ENCODE data around the gene PCDHGB6. TPM values are rescaled to one million over a fixed set of nuclear protein-coding genes. Genes with fewer than 3 reads are reported as not detected.
"Not testable (repeated sequence)": the region's sequence is repeated elsewhere in the genome, so short reads cannot be mapped to it uniquely, and the experiment has no call there.

PCDHGB6 gene
- 7.7 TPM for total RNA-seq
- long read RNA-seq, full-length matches to known transcripts: 3 of 3 reads
- long read RNA-seq, partial matches to known transcripts: 0 of 3 reads
- long read RNA-seq, other reads (novel, unspliced or antisense): 0 of 3 reads

DNA sequence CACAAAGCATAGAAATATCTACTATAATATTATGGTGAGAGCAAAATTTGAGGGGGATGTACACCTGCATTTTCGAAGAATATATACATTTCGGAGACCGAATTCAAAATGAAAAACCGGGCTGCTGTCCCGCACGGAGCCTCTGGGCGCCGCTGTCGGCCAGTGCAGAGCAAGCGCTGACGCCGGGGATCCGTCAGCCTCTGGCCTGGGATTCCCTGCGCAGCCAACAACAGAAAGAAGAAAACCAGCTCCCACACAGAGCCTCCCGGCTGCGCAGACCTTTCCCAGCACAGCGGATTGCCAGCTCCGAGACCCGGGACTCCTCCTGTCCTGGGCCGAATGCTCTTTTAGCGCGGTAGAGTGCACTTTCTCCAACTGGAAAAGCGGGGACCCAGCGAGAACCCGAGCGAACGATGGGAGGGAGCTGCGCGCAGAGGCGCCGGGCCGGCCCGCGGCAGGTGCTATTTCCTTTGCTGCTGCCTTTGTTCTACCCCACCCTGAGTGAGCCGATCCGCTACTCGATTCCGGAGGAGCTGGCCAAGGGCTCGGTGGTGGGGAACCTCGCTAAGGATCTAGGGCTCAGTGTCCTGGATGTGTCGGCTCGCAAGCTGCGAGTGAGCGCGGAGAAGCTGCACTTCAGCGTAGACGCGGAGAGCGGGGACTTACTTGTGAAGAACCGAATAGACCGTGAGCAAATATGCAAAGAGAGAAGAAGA is at the start of gene PCDHGB6:
Gene PCDHGB6, plus strand, starts transcription at position 232 of the 716 bp plus-strand sequence. Its CDS starts 182 bp downstream, at position 414.
- intact Hi-C loops (cut with DNase I); H3K36me3 ChIP-seq; H3K4me1 ChIP-seq; H3K27ac ChIP-seq: not testable (repeated sequence)
- peak within 1 kb of the TSS; percentile 44 for H3K4me3 ChIP-seq
- DNase-seq (peak; percentile 76), ATAC-seq (peak; percentile 84 to 90)
- TF ChIP-seq, protein P1, sequence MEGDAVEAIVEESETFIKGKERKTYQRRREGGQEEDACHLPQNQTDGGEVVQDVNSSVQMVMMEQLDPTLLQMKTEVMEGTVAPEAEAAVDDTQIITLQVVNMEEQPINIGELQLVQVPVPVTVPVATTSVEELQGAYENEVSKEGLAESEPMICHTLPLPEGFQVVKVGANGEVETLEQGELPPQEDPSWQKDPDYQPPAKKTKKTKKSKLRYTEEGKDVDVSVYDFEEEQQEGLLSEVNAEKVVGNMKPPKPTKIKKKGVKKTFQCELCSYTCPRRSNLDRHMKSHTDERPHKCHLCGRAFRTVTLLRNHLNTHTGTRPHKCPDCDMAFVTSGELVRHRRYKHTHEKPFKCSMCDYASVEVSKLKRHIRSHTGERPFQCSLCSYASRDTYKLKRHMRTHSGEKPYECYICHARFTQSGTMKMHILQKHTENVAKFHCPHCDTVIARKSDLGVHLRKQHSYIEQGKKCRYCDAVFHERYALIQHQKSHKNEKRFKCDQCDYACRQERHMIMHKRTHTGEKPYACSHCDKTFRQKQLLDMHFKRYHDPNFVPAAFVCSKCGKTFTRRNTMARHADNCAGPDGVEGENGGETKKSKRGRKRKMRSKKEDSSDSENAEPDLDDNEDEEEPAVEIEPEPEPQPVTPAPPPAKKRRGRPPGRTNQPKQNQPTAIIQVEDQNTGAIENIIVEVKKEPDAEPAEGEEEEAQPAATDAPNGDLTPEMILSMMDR (IDR thresholded peaks at IDR 0.05): peak; percentile 59
- peaks cover 16% of the 10 kb centered on the region for H3K27me3 ChIP-seq (ENCODE audit: low read depth)
- H3K9me3 ChIP-seq: peaks cover 65% of the 10 kb centered on the region

DNA sequence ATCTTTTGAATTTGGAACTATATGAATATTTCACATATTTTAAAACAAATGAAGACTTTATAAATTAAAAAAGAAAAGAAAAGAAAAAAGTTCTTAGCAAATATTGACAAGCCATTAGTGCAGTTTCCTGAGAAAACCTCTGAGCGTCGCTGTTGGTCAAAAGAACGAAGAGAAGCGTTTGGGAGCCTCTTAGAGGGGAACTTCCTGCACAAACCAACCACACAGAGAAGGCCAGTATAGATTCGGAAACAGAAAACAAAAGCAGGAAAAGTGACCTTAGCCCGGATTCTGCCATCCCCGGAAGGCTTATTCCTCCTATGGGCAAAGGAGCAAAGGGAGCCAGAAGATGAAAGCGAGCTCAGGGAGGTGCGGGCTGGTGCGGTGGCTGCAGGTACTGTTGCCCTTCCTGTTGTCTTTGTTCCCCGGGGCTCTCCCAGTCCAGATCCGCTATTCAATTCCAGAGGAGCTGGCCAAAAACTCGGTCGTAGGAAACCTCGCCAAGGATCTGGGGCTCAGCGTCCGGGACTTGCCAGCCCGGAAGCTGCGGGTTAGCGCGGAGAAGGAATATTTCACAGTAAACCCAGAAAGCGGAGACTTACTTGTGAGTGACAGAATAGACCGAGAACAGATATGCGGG is 47.9 kb upstream of the PCDHGB6 start, which contains the start of gene PCDHGB2:
Gene PCDHGB2, plus strand, starts transcription at position 205 of the 637 bp plus-strand sequence. Its CDS starts 142 bp downstream, at position 347.
- Histone ChIP-seq H3K9me3 (peaks cover 78% of the 10 kb centered on the region), H3K4me3 (peak within 1 kb of the TSS; percentile 41), H3K4me1 (no peaks in the 10 kb centered on the region), H3K27ac (no peak within 1 kb of the TSS), H3K27me3 (ENCODE audit: low read depth) (peaks cover 28% of the 10 kb centered on the region), H3K36me3 (no peaks in the 10 kb centered on the region)
- ATAC-seq (no peak), DNase-seq (no peak)
- TF ChIP-seq, protein P1 (IDR thresholded peaks at IDR 0.05): peak; percentile 37
- intact Hi-C loops (cut with DNase I): no loop called here

DNA sequence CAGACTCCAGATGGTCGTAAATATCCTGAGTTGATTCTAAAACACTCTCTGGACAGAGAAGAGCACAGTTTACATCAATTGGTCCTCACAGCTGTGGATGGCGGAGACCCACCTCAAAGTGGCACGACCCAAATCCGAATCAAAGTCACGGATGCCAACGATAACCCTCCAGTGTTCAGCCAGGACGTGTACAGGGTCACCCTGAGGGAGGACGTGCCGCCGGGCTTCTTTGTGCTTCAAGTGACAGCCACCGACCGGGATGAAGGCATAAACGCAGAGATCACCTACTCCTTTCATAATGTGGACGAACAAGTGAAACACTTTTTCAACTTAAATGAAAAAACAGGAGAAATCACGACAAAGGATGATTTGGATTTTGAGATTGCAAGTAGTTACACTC is 47.1 kb upstream of the PCDHGB6 start:
- DNase-seq (no peak), ATAC-seq (no peak)
- H3K36me3 ChIP-seq: no peaks in the 10 kb centered on the region
- intact Hi-C loops (cut with DNase I): no loop called here
- H3K4me1 ChIP-seq: no peaks in the 10 kb centered on the region
- no peak overlapping the region for H3K27ac ChIP-seq
- peaks cover 78% of the 10 kb centered on the region for H3K9me3 ChIP-seq
- H3K4me3 ChIP-seq: no peak overlapping the region
- H3K27me3 ChIP-seq (ENCODE audit: low read depth): peaks cover 34% of the 10 kb centered on the region
- TF ChIP-seq, protein P1 (IDR thresholded peaks at IDR 0.05): no peak

DNA sequence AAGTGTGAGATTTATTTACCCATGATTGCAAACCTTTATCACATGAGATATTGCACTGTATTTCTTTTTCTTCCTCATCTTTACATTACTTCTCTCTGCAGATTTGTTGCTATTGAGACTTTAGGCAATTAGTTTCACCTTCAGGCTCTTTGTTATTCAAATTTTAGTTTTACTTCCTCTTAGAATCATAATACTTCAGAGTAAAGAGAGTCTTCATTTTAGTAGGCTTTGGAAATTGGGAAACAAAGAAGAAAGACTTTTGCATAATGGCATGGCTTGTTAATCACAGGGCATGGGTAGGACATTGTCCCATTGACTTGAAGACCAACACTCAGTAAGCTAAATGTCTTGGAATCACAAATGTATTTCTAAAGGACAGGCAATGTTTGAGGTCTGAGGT is 45.1 kb upstream of the PCDHGB6 start:
- intact Hi-C loops (cut with DNase I): no loop called here
- Histone ChIP-seq H3K4me3 (no peak overlapping the region), H3K36me3 (no peaks in the 10 kb centered on the region), H3K9me3 (peaks cover 80% of the 10 kb centered on the region), H3K27ac (no peak overlapping the region), H3K4me1 (no peaks in the 10 kb centered on the region), H3K27me3 (ENCODE audit: low read depth) (peaks cover 49% of the 10 kb centered on the region)
- ATAC-seq: no peak
- TF ChIP-seq, protein P1 (IDR thresholded peaks at IDR 0.05): no peak
- no peak for DNase-seq

DNA sequence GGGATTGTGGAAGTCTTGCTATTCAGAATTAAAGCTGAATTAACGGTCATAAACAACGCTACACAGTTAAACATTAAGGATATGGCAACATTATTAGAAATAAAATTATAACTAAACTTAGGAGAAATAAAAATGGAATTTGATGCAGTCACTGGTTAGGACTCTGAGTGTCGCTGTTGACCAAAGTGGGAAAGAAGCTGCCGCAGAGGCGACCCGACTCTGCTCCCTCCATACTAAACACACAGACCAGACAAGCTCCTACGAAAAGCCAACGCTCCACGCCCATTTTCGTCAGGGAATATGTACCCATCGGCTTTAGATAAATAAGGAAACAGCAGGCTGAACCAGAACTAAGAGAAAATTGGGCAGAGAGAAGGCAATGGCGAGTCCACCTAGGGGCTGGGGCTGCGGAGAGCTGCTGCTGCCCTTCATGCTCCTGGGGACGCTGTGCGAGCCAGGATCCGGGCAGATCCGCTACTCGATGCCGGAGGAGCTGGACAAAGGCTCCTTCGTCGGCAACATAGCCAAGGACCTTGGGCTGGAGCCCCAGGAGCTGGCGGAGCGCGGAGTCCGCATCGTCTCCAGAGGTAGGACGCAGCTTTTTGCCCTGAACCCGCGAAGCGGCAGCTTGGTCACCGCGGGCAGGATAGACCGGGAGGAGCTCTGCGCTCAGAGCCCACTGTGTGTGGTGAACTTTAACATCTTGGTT is 43.7 kb upstream of the PCDHGB6 start, which contains the start of gene PCDHGA5:
Gene PCDHGA5, plus strand, starts transcription at position 211 of the 709 bp plus-strand sequence. Its CDS starts 169 bp downstream, at position 380.
- Histone ChIP-seq H3K4me1 (no peaks in the 10 kb centered on the region), H3K9me3 (peaks cover 79% of the 10 kb centered on the region), H3K27ac (no peak within 1 kb of the TSS), H3K36me3 (no peaks in the 10 kb centered on the region), H3K4me3 (peak within 1 kb of the TSS; percentile 28), H3K27me3 (ENCODE audit: low read depth) (peaks cover 49% of the 10 kb centered on the region)
- DNase-seq (no peak), ATAC-seq (no peak)
- TF ChIP-seq, protein P1 (IDR thresholded peaks at IDR 0.05): no peak
- intact Hi-C loops (cut with DNase I): no loop called here

Measured in lower lobe of right lung (tissue), 2 donors.